NCI-H1694 treated with DMSO at 0.1 percent for 48 hours (cell line): ENCODE results near the gene NPAS3.

Experiments
- DNase-seq: peaks from one replicate; lab custom pipeline; 2025; lab: John Stamatoyannopoulos, UW

The NPAS3 gene

DNA sequence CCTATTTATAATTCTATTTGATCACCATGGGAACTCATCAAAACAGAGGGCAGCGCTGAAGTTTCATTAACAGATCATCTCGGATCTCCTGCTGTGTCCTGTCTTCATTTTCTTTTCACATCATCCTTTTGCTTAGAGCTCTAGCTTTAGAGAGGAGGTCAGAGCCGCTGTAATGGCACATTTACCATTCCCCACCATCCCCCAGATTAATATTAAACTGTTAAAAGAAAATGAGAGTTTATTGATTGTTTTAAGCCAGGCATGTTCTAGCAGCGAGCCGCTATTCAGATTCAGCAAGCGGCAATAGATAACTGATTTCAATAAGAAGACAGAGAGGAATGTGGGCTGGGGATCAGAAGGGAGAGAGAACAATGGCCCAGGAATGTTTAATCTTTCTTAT, 703.4 kb downstream of the NPAS3 start:
- no peak for DNase-seq

DNA sequence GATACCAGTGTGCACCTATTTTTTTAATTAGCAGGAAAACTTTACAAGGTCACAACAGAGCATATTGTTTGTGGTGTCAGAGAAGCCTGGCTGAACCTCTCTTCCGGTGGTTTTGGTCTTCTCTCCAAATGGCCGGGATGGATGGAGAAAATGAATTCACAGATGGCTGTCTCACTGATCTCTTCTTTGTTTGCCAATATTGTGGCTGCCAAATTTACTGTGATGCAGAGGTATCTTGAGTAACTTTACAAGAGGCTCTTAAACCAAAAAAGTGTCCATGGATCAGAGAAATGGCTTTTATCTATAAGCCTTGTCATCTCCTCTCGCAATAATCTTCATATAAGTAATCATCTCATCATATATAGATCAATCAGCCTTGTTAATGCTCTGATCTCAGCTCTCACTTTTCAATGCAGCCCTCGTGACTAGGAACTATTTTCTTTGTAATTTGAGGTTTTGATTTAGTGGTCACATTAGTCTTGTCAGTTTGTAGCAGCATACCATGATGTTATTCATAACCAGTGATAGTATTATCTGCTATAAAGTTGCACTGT, 704.1 kb downstream of the NPAS3 start:
- DNase-seq = no peak

DNA sequence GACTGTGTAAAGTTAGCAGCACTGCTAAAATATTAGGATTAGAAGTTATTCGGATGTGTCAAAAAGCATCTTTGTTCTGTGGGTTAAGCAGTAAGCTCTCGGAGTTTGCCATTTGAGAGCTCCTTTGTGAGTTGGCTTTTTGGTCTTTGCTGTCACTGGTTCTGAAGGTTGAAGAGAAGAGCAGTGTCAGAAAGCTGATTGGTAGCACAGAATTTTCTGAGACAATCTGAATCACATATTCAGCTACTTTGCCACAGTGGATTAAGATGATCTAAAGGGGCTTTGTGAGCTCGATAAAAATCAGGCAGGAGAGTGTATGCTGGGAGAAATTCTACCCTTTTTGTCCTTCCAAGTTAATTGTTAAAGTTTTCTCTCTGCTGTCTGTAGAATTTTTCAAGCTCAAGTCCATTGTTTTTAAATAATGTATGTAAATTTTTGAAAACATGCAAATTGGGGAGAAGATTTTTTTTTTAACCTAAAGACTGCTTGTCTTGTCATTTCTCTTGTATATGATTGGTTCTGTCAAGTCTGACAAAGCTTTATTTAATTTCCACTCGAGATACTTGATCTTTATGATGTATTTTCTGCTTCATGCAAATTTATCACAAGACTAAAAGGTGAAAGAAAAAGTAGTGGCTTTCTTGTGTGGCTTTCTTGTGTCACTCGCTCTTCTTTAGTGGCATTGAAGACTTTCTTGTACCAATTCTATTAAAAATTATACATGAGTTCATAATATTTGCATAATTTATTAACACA, 704.9 kb downstream of the NPAS3 start:
- no peak for DNase-seq

GRCh38 chr14:33646692-33647260, 708.1 kb downstream of the NPAS3 start:
- DNase-seq = no peak

DNA sequence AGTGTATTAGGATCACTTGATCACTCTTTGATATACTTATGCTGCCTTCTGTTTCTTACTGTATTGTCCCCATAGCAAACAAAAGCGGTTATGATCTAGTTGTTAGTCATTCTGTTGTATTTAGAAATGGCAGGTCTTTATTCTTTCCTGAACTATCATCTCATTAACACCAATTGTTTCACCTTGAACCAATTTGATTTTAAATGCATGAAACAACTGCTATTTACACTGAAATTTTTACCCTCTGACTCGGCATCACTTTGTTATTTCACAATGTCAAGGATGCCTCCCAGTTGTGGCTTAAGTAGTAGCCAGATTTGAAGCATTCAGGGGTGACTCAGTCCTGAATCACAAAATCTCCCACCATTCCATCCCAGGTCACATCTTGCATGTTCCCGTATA, 708.7 kb downstream of the NPAS3 start:
- no peak for DNase-seq

GRCh38 chr14:33650430-33650829, 711.8 kb downstream of the NPAS3 start:
- no peak for DNase-seq

DNA sequence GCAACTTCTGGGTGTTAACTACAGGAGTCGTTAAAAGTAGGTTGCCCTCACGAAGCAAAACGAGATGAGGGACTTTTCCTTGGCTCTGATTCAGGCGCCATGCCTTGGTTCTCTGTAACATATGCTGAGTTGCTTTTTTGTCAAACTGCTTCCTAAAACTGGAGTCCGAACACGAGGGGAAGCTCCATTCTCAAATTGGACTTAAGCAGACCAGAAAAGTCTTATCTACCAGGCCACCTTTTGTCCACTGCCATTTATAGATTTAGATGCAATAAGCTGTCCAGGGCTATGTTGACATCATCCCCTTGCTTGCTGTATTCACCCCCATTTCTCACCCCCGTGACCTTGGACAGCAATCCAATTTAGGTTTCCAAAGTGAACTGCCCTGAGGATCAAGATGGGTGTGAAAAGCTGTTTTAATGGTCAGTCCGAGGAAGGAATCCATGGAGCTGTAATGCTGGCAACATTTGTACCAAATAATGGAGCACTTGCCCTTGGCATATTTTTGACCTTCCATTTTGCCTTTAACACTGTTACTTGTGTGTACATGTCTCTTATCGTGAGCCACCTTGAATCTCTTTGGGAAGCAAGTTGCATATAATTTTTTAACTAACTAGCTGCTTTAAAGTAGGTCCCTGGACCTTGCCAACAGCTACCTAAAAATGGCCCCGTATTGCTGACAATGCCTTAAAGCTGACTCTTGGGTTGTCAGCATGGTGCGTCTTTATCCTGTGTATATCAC, 714.1 kb downstream of the NPAS3 start:
- DNase-seq = no peak

DNA sequence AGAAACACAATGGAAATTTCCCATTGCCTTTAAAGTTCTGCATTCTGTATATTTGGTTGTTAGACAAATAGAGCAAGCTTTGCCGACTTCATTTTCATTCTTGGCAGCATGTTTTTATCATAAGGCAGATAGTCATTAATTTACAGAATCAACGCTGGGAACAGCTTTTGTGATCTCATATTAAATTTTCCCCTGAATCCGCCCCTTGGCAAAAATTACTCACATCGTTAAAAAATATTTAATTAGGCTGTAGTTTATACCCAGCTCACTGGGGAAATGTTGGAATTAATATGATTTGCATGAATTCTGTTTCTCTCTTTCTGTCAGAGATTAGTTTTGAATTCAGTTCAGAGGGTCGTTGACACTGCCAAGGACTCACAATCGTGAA, 714.6 kb downstream of the NPAS3 start:
- DNase-seq = no peak

GRCh38 chr14:33655421-33655820, 716.7 kb downstream of the NPAS3 start:
- no peak for DNase-seq

GRCh38 chr14:33657476-33657875, 718.8 kb downstream of the NPAS3 start:
- DNase-seq = no peak

- no peak for DNase-seq
Measured at GRCh38 chr14:33660248-33660647, 721.6 kb downstream of the NPAS3 start.

- DNase-seq = no peak
Measured at GRCh38 chr14:33661101-33661500, 722.4 kb downstream of the NPAS3 start.

DNA sequence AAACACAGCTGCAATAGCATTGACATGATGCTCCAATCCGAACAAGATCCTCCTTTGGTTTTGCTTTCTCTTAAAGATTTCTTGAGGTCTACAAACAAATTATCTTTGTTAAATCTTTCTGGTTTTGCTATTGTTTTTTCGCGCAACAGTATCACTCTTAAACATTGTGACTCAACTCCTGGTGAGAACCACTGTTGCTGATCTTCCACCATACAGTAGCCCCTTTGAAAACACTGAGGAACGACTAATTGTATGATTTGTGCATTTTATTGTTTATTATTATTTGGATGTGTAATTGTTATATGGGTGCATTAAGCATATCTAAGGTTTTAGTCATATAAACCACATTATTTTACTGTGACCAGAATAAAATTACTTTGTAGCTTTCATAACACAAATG, 729.4 kb downstream of the NPAS3 start:
- no peak for DNase-seq

DNA sequence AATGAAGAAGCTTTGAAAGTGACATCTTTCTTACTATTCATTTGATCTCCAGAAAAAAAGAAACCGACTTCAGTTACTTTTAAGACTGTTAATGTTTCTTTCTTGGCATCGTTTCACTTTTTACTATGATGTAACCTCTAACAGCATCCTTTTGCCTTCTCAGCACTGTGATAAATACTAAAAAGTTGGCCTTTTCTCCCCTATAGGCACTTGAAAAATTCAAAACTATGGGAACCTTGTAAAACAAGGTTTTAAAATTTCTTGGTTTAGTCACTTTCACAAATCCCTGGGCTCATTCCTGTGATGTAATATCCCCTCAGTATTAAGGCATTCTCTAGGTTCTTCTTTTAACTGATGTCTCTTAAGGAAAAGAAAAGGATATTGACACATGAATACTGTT, 730.4 kb downstream of the NPAS3 start:
- no peak for DNase-seq

DNA sequence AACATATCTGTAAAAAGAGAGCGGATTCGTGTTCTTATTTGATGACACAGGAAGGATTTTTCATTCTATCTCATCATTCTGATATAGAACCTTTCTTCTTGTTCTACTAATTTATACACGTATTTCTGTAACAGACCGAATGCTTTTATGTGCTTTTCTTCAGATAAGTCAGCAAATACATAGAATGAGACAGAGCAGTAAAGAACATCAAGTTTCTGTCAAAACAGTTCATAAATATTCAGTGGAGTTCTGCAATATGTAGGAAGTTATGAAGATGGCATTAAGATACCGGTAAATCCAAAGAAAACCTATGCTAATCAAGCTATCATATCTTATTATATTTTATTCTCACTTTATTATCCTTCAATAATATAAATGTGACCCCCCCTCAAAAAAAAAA, 731.6 kb downstream of the NPAS3 start:
- DNase-seq = no peak

- DNase-seq = no peak
Measured at GRCh38 chr14:33671556-33671955, 732.9 kb downstream of the NPAS3 start.

- no peak for DNase-seq
Measured at GRCh38 chr14:33674927-33675326, 736.2 kb downstream of the NPAS3 start.

GRCh38 chr14:33675415-33676130, 736.9 kb downstream of the NPAS3 start:
- DNase-seq = no peak

- DNase-seq = peak; percentile 4
Measured at GRCh38 chr14:33676135-33676566, 737.5 kb downstream of the NPAS3 start.

DNA sequence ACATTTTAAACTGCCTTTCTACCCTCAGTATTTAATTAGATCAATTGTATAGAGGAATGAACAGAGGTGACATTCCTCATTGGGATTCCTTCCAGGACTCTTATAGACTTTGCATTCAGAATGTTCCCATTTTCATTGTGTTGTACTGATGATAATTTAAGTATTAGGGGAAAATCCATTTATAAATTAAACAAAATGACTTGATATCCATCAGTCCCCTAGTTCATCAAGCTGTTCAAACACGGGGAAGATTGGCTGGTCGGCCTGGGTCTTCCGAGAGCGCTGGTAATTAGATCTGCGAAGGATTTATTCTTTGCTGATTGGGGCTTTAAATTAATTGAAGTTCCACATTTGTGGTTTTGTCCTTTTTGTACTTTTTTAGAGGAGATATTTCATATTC, 738.2 kb downstream of the NPAS3 start:
- no peak for DNase-seq

- DNase-seq = no peak
Measured at GRCh38 chr14:33678005-33678404, 739.3 kb downstream of the NPAS3 start.

DNA sequence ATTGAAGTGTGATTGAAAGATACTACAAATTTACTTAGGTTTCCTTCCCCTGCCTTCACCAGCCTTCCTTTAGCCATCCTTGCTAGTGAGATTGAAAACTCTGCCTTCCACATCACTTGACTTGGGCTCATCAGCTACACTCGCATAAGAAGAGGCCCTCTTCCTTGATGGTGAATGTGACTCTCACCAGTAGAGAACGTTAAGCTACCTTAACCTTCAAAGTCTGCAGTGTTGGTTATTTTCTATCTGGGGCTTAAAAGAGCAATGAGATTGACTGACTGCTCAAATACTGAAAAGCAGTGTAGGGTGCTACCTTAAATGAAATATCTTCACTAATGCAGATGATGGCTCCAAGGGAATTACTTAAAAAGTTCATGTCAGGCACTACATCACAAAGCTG, 740.3 kb downstream of the NPAS3 start:
- DNase-seq = no peak
